ENCODE data around the gene MMS22L. TPM values are rescaled to one million over a fixed set of nuclear protein-coding genes. Genes with fewer than 3 reads are reported as not detected.
"Not testable (repeated sequence)": the region's sequence is repeated elsewhere in the genome, so short reads cannot be mapped to it uniquely, and the experiment has no call there.

The MMS22L gene
- total RNA-seq, 1 experiment from 2014 or later = 58.3 TPM

DNA sequence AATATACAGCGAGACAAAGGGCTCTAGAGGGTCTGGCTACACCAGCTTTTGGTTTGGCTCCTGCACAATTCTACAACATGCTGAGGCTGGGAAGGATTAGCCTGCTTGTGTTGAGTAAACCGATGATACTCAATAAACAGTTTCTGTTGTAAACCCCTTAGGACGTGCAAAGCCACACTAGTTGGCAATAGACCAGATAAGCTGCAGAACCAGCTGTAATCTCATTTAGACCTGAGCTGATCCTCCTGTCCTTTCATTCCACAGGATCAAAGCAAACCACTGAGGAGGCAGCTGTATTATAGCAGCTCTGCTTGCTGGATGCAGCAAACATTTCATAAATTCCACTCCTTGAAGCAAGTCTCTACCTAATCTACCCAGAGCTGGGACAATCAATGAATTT is 79.7 kb downstream of the MMS22L start:
- Histone ChIP-seq H3K27me3 (no peaks in the 10 kb centered on the region), H3K4me3 (no peak overlapping the region), H3K27ac (no peak overlapping the region), H3K36me3 (peaks cover 2% of the 10 kb centered on the region), H3K9me3 (replicated peaks) (no peaks in the 10 kb centered on the region), H3K4me1 (peaks cover 5% of the 10 kb centered on the region)
- DNase-seq = peak; percentile 48 to 68

DNA sequence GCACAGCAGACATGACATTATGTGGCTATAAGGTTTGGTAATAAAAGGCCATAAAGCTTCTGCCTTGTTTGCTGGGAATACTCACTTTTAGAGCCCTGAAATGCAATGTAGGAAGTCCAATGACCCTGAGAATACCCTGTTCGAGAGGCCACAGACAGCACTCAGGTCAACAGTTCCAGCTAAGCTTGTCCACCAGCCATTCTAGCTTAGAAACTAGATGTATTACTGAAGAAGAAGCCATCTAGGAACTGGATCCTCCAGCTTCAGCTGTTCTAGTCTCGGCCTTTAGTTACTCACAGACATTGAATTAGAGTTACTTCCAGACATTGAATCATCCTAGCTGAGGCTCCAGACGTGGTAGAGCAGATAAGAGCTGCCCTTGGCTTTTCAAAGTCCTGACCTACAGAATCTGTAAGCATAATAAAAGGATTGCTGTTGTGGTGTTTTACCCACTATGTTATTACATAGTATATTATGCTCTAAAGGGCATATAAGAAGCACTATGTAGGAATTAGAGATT is 84.9 kb downstream of the MMS22L start:
- Histone ChIP-seq H3K4me3 (no peak overlapping the region), H3K4me1 (no peaks in the 10 kb centered on the region; the same call in 1 of the 2 replicates), H3K9me3 (replicated peaks) (no peaks in the 10 kb centered on the region), H3K27ac (no peak overlapping the region), H3K36me3 (peaks cover 14% of the 10 kb centered on the region), H3K27me3 (no peaks in the 10 kb centered on the region)
- no peak for DNase-seq

- peaks cover 14% of the 10 kb centered on the region for H3K36me3 ChIP-seq
- no peaks in the 10 kb centered on the region for H3K4me1 ChIP-seq
- peak in 1 of 2 experiments; percentile 5 for DNase-seq
- no peaks in the 10 kb centered on the region for H3K9me3 ChIP-seq (replicated peaks)
- H3K4me3 ChIP-seq = no peak overlapping the region
- H3K27ac ChIP-seq = no peak overlapping the region
- H3K27me3 ChIP-seq = no peaks in the 10 kb centered on the region
Measured at GRCh38 chr6:97195117-97195516, 87.9 kb downstream of the MMS22L start.

- Histone ChIP-seq H3K9me3 (replicated peaks) (no peaks in the 10 kb centered on the region), H3K4me3 (no peak overlapping the region), H3K27ac (no peak overlapping the region), H3K27me3 (no peaks in the 10 kb centered on the region), H3K4me1 (no peaks in the 10 kb centered on the region), H3K36me3 (peaks cover 4% of the 10 kb centered on the region; the same call in 1 of the 2 replicates)
- no peak for DNase-seq
Measured at GRCh38 chr6:97189767-97190166, 93.2 kb downstream of the MMS22L start.

- DNase-seq = no peak
- no peaks in the 10 kb centered on the region; the same call in 1 of the 2 replicates for H3K36me3 ChIP-seq
Measured at GRCh38 chr6:97187951-97188350, 95.1 kb downstream of the MMS22L start.

DNA sequence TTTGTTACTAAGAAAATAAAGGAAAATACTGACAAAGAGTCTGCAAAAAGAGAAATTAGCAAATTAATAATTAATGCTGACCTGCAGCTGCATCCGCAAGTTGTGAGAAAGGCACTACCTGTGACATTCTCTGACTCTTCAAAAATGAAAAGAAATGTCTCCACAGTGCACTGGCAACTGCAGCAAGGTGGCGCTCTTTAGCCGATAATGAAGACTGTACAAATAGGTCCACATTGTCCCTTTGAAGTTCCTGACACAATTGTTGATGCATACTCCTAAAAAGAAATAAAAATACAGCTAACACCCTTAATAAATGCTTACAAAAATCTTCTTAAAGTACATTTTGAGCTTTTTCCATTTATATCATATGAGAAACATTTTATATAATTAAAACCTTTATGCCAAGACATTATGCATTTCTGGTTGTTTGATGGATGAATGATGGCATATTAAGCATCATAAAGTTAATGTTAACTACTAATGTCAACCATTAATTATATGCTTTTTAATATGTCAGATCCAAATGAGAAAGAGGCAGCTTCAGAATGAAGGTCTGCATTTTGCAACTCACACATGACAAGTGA is 96.5 kb downstream of the MMS22L start:
- DNase-seq = peak; percentile 50 to 77
- H3K4me3 ChIP-seq = no peak overlapping the region
- no peak overlapping the region for H3K27ac ChIP-seq
- H3K4me1 ChIP-seq = no peaks in the 10 kb centered on the region
- H3K36me3 ChIP-seq = no peaks in the 10 kb centered on the region; the same call in none of the 2 replicates
- no peaks in the 10 kb centered on the region for H3K27me3 ChIP-seq
- no peaks in the 10 kb centered on the region for H3K9me3 ChIP-seq (replicated peaks)

More at GRCh38 chr6:97187951-97188350, 95.1 kb downstream of the MMS22L start:
- Histone ChIP-seq H3K27me3 (no peaks in the 10 kb centered on the region), H3K4me1 (no peaks in the 10 kb centered on the region), H3K27ac (no peak overlapping the region), H3K4me3 (no peak overlapping the region), H3K9me3 (replicated peaks) (no peaks in the 10 kb centered on the region)

GRCh38 chr6:97177905-97178304 is 105.1 kb downstream of the MMS22L start:
- no peak overlapping the region for H3K4me3 ChIP-seq
- DNase-seq = no peak
- H3K27me3 ChIP-seq = no peaks in the 10 kb centered on the region
- H3K4me1 ChIP-seq = no peaks in the 10 kb centered on the region
- no peak overlapping the region for H3K27ac ChIP-seq
- H3K9me3 ChIP-seq (replicated peaks) = no peaks in the 10 kb centered on the region
- H3K36me3 ChIP-seq = peaks cover 29% of the 10 kb centered on the region

DNA sequence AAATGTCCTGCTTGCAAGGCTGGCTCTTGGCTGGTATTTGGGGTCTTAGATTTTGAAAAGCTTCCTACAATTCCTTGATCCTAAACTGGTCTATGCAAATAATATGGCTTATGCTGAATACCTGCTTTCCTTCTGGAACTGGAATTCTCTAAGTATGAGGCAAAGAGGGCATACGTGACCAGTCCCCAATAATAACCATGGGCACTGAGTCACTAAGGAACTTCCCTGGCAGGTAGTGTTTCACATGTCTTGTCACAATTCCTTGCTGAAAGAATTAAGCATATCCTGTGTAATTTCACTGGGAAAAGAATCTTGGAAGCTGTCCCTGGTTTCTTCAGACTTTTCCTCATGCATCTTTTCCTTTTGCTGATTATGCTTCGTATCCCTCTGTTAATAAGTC is 106.5 kb downstream of the MMS22L start:
- Histone ChIP-seq H3K9me3 (replicated peaks) (no peaks in the 10 kb centered on the region), H3K4me1 (no peaks in the 10 kb centered on the region), H3K27ac (no peak overlapping the region), H3K4me3 (no peak overlapping the region), H3K36me3 (peaks cover 38% of the 10 kb centered on the region), H3K27me3 (no peaks in the 10 kb centered on the region)
- no peak for DNase-seq

- peaks cover 38% of the 10 kb centered on the region for H3K36me3 ChIP-seq
- H3K4me1 ChIP-seq = no peaks in the 10 kb centered on the region
- DNase-seq = no peak
- no peak overlapping the region for H3K27ac ChIP-seq
- H3K4me3 ChIP-seq = no peak overlapping the region
- H3K9me3 ChIP-seq (replicated peaks) = no peaks in the 10 kb centered on the region
- H3K27me3 ChIP-seq = no peaks in the 10 kb centered on the region
Measured at GRCh38 chr6:97175806-97176205, 107.2 kb downstream of the MMS22L start.

GRCh38 chr6:97174471-97174870 is 108.5 kb downstream of the MMS22L start:
- DNase-seq = no peak

GRCh38 chr6:97160280-97160679 is 122.7 kb downstream of the MMS22L start:
- H3K9me3 ChIP-seq (replicated peaks) = peaks cover 5% of the 10 kb centered on the region; the same call in 1 of the 2 replicates
- peaks cover 52% of the 10 kb centered on the region for H3K36me3 ChIP-seq
- H3K27me3 ChIP-seq = no peaks in the 10 kb centered on the region
- no peaks in the 10 kb centered on the region for H3K4me1 ChIP-seq
- H3K4me3 ChIP-seq = no peak overlapping the region
- H3K27ac ChIP-seq = no peak overlapping the region
- DNase-seq = no peak

More at GRCh38 chr6:97174471-97174870, 108.5 kb downstream of the MMS22L start:
- Histone ChIP-seq H3K4me3 (no peak overlapping the region), H3K4me1 (no peaks in the 10 kb centered on the region), H3K27ac (no peak overlapping the region), H3K27me3 (no peaks in the 10 kb centered on the region), H3K9me3 (replicated peaks) (no peaks in the 10 kb centered on the region), H3K36me3 (peaks cover 36% of the 10 kb centered on the region)

GRCh38 chr6:97155447-97155846 is 127.6 kb downstream of the MMS22L start:
- not testable (repeated sequence) for H3K4me1 ChIP-seq; H3K4me3 ChIP-seq; H3K27ac ChIP-seq; DNase-seq; H3K9me3 ChIP-seq (replicated peaks); H3K27me3 ChIP-seq
- peaks cover 44% of the 10 kb centered on the region for H3K36me3 ChIP-seq

DNA sequence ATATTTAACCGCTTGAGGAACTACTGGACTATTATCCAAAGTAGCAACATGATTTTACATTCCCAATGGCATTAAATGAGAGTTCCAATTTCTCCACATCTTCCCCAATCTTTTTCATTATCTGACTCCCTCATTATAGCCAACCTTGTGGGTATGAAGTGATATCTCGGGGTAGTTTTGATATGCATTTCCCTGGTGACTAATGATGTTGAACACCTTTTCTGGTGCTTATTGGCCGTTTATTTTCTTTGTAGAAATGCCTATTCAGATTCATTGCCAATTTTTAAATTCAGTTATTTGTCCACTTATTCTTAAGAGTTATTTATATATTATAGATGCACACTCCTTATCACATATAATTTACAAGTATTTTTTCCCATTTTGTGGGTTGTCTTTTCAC is 129.0 kb downstream of the MMS22L start:
- no peak for DNase-seq
- peaks cover 33% of the 10 kb centered on the region for H3K36me3 ChIP-seq
- H3K4me1 ChIP-seq = no peaks in the 10 kb centered on the region
- no peak overlapping the region for H3K27ac ChIP-seq
- no peak overlapping the region for H3K4me3 ChIP-seq
- no peaks in the 10 kb centered on the region for H3K27me3 ChIP-seq
- peaks cover 5% of the 10 kb centered on the region; the same call in 1 of the 2 replicates for H3K9me3 ChIP-seq (replicated peaks)

- H3K36me3 ChIP-seq = peaks cover 20% of the 10 kb centered on the region; the same call in 1 of the 2 replicates
- H3K4me1 ChIP-seq = no peaks in the 10 kb centered on the region
- no peak overlapping the region for H3K4me3 ChIP-seq
- peaks cover 5% of the 10 kb centered on the region; the same call in 1 of the 2 replicates for H3K9me3 ChIP-seq (replicated peaks)
- DNase-seq = no peak
- H3K27ac ChIP-seq = no peak overlapping the region
- no peaks in the 10 kb centered on the region for H3K27me3 ChIP-seq
Measured at GRCh38 chr6:97151601-97152000, 131.4 kb downstream of the MMS22L start.

DNA sequence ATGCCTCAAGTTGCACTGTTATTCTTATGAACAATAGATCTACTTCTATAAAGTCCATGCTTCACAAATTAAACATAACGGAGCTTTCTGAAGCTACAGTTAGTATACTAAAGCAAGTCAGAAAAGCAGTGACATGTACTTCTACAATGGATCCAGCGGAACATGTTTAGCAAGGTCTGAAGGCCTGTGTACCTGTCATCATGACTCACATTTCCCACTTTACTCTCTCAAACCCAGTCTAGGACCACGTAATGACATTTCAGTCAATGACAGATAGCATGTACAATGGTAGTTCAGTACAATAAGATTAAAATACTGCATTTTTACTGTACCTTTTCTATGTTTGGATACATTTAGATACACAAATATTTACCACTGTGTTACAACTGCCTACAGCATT is 132.1 kb downstream of the MMS22L start:
- no peak for DNase-seq
- no peak overlapping the region for H3K27ac ChIP-seq
- H3K4me3 ChIP-seq = no peak overlapping the region
- H3K4me1 ChIP-seq = no peaks in the 10 kb centered on the region
- no peaks in the 10 kb centered on the region for H3K27me3 ChIP-seq
- H3K36me3 ChIP-seq = peaks cover 20% of the 10 kb centered on the region
- H3K9me3 ChIP-seq (replicated peaks) = peaks cover 5% of the 10 kb centered on the region; the same call in 1 of the 2 replicates

GRCh38 chr6:97147421-97147820 is 135.6 kb downstream of the MMS22L start:
- no peaks in the 10 kb centered on the region for H3K27me3 ChIP-seq
- H3K4me1 ChIP-seq = no peaks in the 10 kb centered on the region
- no peak for DNase-seq
- no peak overlapping the region for H3K4me3 ChIP-seq
- no peak overlapping the region for H3K27ac ChIP-seq
- H3K36me3 ChIP-seq = peaks cover 10% of the 10 kb centered on the region
- H3K9me3 ChIP-seq (replicated peaks) = no peaks in the 10 kb centered on the region

All from SJCRH30 (cell line).